Left lobe of liver (tissue), 2 donors: ENCODE measurements around the gene NFYA. TPM values are rescaled to one million over a fixed set of nuclear protein-coding genes. Genes with fewer than 3 reads are reported as not detected.

ENCODE experiments used
- ATAC-seq: fragments of 200-7000 bp; cut with Tn5 transposase; one replicate; pipeline ENCODE4 v1.9.1; 2020; ENCODE audit warnings: mild to moderate bottlenecking, moderate library complexity
- DNase-seq: peaks from one replicate; pipeline ENCODE4 v3.0.0-alpha.2; 2020; ENCODE audit warnings: low spot score
- total RNA-seq: library from RNA; stranded (reverse); gene quantifications from one replicate; pipeline ENCODE4 v1.2.1, GENCODE V29; 2021
- donor health status: DM: no; HTN: no; CAD: no; lungs with moderate emphysema.
- donor health status: DM: no; HTN: yes; CAD: no.

Gene NFYA
- total RNA-seq: 7.7 TPM

GRCh38 chr6:41072836-41073202 lies at the start of gene NFYA:
Gene NFYA (plus strand): TSS chr6:41072974. CDS start chr6:41079090, 6,116 bp downstream.
- ATAC-seq: peak; percentile 77
- no peak for DNase-seq

GRCh38 chr6:41023114-41023513 lies 49.7 kb upstream of the NFYA start:
- DNase-seq: no peak
- peak; percentile 36 for ATAC-seq

GRCh38 chr6:41025966-41026530 lies 46.7 kb upstream of the NFYA start:
- DNase-seq: no peak
- ATAC-seq: no peak

- DNase-seq (no peak), ATAC-seq (no peak)
Observed at GRCh38 chr6:41027241-41027640, 45.5 kb upstream of the NFYA start.

- ATAC-seq (peak; percentile 97), DNase-seq (peak; percentile 84)
Observed at GRCh38 chr6:41027799-41028560, 44.8 kb upstream of the NFYA start.

- DNase-seq: no peak
- ATAC-seq: peak; percentile 27
Observed at GRCh38 chr6:41028561-41029412, 44.0 kb upstream of the NFYA start.

- no peak for ATAC-seq
- no peak for DNase-seq
Observed at GRCh38 chr6:41032830-41033229, 39.9 kb upstream of the NFYA start.

GRCh38 chr6:41033776-41034175 lies 39.0 kb upstream of the NFYA start:
- no peak for DNase-seq

GRCh38 chr6:41036186-41036585 lies 36.6 kb upstream of the NFYA start:
- no peak for ATAC-seq
- DNase-seq: no peak

More at GRCh38 chr6:41033776-41034175, 39.0 kb upstream of the NFYA start:
- no peak for ATAC-seq

- ATAC-seq (no peak), DNase-seq (no peak)
Observed at GRCh38 chr6:41036601-41037000, 36.2 kb upstream of the NFYA start.

- ATAC-seq (no peak), DNase-seq (no peak)
Observed at GRCh38 chr6:41037107-41037900, 35.5 kb upstream of the NFYA start.

- no peak for ATAC-seq
- no peak for DNase-seq
Observed at GRCh38 chr6:41038205-41038604, 34.6 kb upstream of the NFYA start.

GRCh38 chr6:41039060-41039998 lies 33.4 kb upstream of the NFYA start, which contains the start of gene UNC5CL:
Gene UNC5CL (minus strand): TSS chr6:41039221. CDS start chr6:41035074, 4,147 bp downstream.
- peak; percentile 76 for ATAC-seq
- DNase-seq: peak; percentile 83

GRCh38 chr6:41040101-41040939 lies 32.5 kb upstream of the NFYA start:
- ATAC-seq: peak; percentile 72
- DNase-seq: peak; percentile 82

GRCh38 chr6:41040940-41041536 lies 31.7 kb upstream of the NFYA start:
- ATAC-seq: no peak
- DNase-seq: no peak

GRCh38 chr6:41042226-41043055 lies 30.3 kb upstream of the NFYA start, which contains the start of gene TSPO2:
Gene TSPO2 (plus strand): TSS chr6:41042467. CDS start chr6:41042986, 519 bp downstream.
- no peak for DNase-seq
- no peak for ATAC-seq

GRCh38 chr6:41043151-41043550 lies 29.6 kb upstream of the NFYA start:
- ATAC-seq: no peak
- DNase-seq: no peak
